NOMO-1 treated with dmso at 0.1 percent for 144 hours (cell line): ENCODE data around the gene QPRT.
"Not testable (repeated sequence)": the region's sequence is repeated elsewhere in the genome, so short reads cannot be mapped to it uniquely, and the experiment has no call there.

Experiments
- DNase-seq: peaks from one replicate; lab custom pipeline; 2025; ENCODE audit not compliant: unreplicated experiment; lab: John Stamatoyannopoulos, UW

The QPRT gene

DNA sequence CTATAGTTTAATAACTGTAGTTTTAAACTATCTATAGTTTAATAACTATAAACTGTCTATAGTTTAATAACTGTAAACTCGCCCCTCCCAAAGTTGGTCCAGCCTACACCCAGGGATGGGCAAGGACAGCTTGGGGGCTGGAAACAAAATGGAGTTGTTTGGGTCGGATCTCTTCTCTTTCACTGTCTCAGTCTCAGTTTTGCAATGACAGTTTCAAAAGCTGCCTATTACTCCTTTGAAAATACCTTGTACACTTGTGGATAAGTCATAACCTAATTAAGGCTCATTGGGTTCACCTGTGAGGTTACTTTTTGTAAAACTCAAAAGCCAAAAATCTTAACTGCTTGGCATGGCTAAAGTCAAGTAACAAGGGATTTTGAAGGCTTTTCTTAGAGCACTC lies 35.4 kb downstream of the QPRT start:
- no peak for DNase-seq

DNA sequence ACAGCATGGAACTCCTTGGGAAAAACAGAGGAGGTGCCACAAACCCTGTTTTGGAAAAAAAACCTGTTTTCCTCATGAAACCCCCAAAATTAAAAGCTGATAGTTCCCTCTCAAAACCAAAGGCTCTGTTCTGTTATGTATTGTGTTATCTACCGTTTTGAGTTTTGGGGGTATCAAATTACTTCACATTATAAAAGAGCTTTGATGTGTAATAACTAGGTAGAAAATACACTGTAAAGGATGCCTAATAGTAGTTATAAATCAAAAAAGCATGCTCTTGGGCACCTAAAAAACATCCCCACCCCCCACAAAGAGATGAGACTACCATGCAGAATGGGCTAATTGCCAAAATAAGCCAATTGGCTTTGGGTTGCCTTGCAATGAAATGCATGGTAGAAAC lies 36.0 kb downstream of the QPRT start:
- no peak for DNase-seq

DNA sequence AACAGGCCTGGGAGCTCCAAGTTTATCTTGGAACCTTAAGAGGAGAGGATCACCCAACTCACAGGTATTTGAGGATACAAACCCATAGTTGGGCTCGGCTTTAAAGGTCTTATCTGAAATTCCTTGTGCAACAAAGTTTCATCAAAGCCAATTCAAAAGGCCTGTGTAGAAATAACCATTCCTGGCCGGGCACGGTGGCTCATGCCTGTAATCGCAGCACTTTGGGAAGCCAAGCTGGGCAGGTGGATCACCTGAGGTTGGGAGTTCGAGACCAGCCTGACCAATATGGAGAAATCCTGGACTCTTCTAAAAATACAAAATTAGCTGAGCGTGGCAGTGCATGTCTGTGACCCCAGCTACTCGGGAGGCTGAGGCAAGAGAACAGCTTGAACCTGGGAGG lies 38.1 kb downstream of the QPRT start:
- DNase-seq, result no peak

DNA sequence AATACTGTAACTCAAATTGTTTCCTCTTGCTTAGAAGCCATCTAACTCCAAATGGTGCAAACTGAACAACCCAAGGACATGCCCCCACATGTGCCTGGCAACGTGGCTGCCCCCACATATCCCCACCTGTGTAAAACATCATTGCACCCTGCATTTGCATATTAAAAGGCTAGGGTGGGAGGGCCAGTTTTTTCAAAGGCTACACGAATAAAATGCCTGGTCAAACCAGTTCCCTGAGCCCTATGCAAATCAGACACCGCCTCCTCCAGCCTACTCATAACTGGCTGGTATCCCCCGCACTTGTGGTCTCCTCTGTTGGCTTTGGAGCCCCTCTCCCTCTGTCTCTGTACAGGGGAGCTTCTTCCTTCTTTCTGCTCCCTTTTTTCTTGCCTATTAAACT lies 40.1 kb downstream of the QPRT start:
- DNase-seq, result no peak

DNA sequence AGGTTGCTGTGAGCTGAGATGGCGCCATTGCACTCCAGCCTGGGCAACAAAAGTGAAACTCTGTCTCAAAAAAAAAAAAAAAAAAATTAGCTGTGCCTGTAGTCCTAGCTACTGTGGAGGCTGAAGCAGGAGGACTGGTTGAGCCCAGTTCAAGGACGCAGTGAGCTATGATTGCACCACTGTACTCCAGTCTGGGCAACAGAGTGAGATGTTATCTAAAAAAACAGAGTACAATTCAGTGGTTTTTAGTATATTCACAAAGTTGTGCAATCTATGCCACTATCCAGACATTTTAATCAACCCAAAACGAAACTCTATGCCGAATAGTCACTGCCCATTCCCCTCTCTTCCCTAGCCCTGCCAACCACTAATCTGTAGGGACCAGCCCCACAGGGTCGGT lies 41.7 kb downstream of the QPRT start:
- no peak for DNase-seq

DNA sequence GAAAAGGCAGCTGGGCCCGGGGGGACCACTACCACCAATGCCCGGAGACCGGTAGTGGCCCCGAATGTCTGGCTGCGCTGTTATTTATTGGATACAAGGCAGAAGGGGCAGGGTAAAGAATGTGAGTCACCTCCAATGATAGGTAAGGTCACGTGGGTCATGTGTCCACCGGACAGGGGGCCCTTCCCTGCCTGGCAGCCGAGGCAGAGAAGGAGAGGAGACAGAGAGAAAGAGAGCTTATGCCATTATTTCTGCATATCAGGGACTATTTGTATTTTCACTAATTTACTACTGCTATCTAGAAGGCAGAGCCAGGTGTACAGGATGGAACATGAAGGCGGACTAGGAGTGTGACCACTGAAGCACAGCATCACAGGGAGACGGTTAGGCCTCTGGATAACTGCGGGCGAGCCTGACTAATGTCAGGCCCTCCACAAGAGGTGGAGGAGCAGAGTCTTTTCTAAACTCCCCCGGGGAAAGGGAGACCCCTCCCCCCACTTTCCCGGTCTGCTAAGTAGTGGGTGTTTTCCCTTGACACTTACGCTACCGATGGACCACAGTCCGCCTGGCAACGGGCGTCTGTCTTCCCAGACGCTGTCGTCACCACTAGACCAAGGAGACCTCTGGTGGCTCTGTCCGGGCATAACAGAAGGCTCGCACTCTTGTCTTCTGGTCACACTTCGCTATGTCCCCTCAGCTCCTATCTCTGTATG lies 42.3 kb downstream of the QPRT start:
- not testable (repeated sequence) for DNase-seq

DNA sequence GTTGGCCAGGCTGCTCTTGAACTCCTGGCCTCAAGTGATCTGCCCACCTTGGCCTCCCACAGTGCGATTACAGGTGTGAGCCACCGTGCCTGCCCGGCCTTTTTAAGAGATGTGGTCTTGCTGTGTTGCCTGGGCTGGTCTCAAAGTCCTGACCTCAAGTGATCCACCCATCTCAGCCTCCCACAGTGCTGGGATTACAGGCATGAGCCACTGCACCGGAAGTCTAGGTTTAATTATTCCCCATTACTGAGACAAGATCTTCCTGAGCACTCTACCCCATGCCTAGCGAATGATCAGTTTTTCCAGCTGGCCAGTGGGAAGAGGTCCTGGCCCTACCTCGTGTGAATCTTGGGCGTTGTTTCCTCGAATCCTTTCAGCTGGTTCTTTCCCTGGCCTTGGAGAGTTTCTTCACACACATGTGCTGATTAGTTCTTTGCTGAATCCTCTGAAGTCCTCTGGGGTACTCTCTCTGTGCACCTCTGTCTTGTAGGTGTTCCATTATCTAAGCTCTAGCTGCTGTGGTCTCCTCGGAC lies 47.9 kb downstream of the QPRT start:
- no peak for DNase-seq

DNA sequence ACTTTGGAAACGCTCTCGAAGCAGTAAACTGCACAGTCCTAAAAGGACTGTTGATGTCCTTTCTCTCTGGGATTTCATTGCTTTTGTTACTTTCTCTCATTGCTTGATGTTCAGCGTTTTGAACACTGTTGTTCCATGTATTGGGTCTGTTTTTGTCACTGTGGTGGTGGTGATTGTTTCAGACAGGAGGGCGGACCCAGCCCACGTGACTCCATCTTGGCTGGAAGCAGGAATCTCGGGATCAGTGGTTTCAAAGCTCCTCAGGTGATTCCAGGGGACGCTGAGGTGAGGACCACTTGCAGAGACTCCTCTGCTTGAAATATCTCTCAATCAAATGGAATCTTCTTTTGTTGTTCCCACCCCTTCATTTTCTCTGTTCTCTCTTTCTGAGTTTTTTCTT lies 48.5 kb downstream of the QPRT start:
- no peak for DNase-seq

DNA sequence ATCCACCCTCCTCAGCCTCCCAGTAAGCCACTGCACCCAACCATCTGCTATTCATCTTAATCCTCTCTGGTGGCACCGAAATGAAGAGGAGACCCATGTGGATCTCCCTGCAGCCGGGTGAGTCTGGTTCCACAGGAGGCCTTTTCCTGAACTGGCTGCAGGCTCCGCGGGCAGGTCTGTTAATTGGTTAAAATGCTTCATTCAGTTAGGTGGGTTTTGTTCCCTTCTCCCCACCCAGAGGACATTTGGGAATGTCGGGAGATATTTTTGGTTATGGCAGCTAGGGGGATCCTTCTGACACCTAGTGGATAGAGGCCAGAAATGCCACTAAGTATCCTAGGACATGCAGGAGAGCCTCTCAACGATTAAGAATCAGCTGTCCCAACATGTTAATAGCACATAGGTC lies 50.1 kb downstream of the QPRT start:
- DNase-seq, result no peak

DNA sequence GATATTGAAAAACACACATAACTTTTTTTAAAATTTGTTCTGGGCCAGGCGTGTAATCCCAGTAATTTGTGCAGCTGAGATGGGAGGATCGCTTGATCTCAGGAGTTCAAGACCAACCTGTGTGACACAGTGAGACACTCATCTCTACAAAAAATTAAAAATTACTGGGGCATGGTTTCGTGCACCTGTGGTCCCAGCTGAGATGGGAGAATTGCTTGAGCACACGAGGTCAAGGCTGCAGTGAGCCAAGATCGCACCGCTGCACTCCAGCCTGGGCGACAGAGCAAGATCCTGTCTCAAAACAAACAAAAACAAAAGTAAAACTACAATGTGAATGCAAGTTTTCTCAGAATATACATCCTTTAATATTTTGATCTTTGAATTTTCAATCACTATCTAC lies 51.7 kb downstream of the QPRT start:
- DNase-seq, result no peak

DNA sequence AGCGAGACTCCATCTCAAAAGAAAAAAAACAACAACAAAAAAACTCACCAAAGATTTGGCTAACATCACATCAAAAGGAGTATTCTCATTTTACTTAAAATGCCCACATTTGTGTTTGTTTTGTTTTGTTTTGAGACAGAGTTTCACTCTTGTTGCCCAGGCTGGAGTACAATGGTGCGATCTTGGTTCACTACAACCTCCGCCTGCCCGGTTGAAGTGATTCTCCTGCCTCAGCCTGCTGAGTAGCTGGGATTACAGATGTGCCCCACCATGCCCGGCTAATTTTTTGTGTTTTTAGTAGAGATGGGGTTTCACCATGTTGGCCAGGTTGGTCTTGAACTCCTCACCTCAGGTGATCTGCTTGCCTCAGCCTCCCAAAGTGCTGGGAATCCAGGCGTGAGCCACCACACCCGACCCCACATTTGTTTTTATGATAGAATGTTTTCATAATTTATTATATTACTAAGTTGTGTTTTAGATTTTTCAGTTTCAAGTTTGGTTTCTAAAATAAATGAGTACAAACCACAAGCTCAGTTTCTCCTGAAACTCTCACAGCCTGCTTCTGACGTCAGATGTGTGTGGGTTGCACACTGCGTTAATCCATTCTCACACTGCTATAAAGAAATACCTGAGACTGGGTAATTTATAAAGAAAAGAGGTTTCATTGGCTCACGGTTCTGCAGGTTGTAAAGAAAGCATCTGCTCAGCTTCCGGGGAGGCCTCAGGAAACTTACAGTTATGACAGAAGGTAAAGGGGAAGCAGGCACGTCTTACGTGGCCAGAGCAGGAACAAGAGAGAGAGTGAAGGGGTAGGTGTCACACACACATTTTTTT lies 53.0 kb downstream of the QPRT start:
- not testable (repeated sequence) for DNase-seq

DNA sequence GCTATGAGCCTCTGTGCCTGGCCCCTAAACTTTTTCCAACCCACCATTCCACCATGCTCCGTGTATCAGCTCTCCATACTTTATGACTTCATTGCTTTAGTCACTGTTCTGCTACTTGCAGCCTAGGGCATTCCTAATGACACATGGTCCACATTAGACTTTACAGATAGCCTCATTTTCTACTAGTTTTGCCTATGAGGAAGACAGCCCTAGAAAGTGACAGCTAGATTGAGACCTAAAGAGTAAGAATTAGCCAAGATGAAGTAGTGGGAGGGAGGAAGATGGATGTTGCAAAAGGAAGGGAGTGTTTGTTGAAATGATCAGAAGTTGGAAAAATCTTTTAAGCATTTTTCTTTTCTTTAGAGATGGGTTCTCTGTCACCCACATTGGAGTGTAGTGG lies 55.8 kb downstream of the QPRT start:
- DNase-seq, result no peak

DNA sequence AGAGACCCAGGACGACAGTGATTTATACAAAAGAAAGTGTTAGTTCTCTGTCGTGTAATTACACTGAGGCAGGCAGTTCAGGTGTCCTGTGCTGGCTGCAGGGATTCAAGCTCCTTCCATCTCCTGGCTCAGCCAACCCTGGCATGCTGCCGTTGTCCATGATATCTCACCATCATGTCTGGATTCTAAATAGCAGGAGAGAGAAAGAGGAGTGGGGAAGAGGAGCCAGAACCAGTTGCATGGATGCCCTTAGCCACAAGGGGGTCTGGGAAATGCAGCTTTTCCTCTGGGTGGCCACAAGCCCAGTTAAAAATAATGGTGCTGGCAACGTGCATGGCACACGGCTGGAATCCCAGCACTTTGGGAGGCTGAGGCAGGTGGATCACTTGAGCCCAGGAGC lies 57.1 kb downstream of the QPRT start:
- DNase-seq, result no peak

DNA sequence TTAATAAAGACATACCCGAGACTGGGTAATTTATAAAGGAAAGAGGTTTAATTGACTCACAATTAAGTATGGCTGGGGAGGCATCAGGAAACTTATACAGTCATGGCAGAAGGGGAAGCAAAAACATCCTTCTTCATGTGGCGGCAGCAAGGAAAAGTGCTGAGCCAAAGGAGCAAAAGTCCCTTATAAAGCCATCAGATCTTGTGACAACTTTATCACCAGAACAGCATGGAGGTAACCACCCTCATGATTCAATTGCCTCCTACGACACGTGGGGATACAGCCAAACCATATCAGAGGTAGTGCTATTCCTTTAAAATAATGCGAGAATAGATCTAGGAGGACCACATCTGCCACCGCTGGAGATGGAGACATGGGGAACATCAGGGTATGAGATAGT lies 57.8 kb downstream of the QPRT start:
- DNase-seq, result no peak

DNA sequence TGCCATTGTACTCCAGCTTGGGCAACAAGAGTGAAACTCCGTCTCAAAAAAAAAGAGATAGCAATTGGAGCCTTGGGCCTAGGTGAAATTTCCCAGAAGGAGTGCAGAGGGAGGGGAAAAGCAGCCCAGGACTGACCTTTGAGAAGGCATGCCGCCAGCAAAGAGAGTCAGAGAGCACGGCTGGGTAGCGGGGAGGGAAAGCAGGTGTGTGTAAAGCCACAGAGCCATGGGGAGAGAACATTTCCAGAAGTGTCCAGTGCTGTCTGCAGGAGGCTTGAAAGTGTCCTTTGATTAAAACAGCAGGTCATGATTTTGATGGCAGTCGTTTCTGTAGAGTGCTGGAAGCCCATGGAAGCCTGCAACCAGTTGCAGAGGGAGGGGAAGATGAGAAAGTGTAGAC lies 58.7 kb downstream of the QPRT start:
- no peak for DNase-seq

DNA sequence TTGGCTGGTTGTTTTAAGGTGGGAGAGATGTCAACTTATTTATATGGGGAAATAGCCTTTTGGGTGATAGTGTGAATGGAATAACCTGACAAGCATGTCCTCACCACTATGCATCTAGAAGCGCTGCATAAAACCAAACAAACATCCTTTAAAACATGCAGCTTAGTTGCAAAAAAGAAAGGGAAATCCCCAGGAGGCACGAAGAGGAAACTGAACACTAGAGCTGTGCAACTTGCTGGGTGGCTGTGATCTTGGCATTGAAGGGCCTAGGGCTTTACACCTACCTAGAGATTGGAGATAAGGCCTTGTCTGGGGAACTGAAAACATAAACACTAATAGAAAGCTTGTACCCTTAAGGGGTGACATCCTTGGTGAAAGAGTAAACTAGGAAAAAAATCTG lies 59.5 kb downstream of the QPRT start:
- DNase-seq, result no peak

DNA sequence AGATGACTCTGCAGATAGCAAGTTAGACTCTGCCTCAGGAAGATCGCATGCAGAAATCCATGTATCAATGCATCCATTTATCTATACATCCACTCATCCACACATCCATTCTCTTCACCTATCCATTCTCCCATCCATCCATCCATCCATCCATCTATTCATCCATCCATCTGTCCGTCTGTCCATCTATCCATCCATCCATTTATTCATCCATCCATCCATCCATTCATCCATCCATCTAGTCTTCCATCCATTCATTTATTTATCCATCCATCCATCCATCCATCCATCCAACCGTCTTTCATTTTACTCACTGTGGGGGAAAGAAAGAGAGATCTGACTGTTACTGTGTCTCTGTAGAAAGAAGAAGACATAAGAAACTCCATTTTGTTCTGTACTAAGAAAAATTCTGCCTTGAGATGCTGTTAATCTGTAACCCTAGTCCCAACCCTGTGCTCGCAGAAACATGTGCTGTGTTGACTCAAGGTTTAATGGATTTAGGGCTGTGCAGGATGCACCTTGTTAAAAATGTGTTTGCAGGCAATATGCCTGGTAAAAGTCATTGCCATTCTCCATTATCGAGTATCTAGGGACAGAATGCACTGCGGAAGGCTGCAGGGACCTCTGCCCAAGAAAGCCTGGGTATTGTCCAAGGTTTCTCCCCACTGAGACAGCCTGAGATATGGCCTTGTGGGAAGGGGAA lies 61.1 kb downstream of the QPRT start:
- not testable (repeated sequence) for DNase-seq

DNA sequence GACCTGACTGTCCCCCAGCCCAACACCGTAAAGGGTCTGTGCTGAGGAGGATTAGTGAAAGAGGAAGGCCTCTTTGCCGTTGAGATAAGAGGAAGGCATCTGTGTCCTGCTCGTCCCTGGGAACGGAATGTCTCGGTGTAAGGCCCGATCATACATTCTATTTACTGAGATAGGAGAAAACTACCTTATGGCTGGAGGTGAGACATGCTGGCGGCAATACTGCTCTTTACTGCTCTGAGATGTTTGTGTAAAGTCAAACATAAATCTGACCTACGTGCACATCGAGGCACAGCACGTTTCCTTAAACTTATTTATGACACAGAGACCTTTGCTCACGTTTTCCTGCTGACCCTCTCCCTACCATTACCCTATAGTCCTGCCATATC lies 61.6 kb downstream of the QPRT start:
- not testable (repeated sequence) for DNase-seq

DNA sequence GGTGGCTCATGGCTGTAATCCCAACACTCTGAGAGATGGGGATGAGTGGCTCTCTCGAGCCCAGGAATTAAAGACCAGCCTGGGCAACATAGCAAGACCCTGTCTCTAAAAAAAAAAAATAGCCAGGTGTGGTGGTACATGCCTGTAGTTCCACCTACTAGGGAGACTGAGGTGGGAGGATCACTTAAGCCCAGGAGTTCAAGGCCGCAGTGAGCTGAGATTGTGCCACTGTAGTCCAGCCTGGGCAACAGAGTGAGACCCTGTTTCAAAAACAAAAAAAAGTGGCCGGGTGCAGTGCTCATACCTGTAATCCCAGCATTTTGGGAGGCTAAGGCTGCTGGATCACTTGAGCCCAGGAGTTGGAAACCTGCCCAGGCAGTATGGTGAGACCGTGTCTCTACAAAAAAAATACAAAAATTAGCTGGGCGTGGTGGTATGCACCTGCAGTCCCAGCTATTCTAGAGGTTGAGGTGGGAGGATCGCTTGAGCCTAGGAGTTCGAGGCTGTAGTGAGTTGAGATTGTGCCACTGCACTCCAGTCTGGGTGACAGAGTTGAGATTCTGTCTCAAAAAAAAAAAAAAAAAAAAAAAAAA lies 63.8 kb downstream of the QPRT start:
- no peak for DNase-seq

DNA sequence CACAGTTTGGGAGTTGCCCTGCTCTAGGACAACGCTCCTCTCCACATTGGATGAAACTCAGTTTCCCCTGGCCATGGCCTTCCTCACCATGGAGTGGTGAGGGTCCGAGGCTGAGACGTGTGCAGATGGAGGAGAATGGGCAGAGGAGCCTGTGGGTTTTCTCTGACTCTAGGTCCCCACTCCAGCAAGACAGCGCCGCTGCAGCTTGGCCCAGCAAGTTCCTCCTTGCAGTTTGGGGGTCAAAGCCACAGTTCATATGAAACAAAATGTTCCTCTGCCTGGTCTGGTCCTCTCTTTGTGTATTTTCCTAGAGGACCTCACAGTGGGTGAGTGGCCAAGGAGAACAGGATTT lies 64.5 kb downstream of the QPRT start:
- no peak for DNase-seq

DNA sequence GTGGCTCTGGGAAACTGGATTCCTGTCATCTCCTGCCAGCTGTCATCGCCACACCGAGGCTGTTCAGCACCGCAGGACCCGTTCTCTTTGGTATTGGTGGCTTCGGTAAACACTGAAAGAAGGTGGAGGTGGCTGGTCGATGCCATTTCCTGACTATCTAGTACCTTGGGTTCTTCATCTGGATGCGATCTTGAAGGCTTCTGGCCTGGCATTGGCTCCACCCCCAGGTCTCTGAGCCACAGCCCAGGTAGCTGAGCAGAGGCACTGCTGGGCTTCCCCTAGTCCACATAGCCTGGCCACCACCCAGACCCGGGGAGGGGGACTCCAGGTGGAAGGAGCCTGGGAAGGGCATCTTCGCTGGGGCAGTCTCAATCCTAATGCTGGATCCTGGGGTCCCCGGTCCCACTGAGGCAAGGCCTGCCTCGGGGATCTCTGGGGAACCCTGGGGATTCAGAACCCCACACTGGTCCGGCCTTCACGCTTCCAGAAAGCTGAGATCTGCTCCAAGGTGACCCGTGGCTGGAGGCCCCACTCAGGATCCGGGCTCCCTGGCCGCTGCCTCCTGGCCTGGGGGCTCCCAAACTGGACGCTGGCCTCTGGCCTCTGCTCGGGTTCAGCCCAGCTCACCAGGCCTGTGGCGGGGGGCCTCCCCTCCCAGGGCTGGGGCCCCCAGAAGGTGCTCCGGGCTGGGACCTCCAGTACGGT lies 65.0 kb downstream of the QPRT start:
- DNase-seq, result no peak
